Esophagus muscularis mucosa (tissue), 4 donors: ENCODE results near the gene IGF2BP3. TPM values are rescaled to one million over a fixed set of nuclear protein-coding genes. Genes with fewer than 3 reads are reported as not detected.

ENCODE experiments used
- DNase-seq: peaks from one replicate; pipeline ENCODE4 v3.0.0-alpha.2; 2017; ENCODE audit errors: extremely low spot score
- H3K27ac ChIP-seq, 4 donors: fragments of 200-600 bp; sonication (generic); replicated peaks in 1 of 4; 1 replicate in 3 of 4; 2 replicates in 1 of 4; pipeline ENCODE4 v1.5.1; 2016 to 2019; ENCODE audit warnings: mild to moderate bottlenecking in 1 of 4
- H3K27me3 ChIP-seq, 4 donors: fragments of 200-600 bp; sonication (generic); one replicate each; pipeline versions ENCODE4 v1.5.1 to v1.6.0; 2016 to 2019
- H3K36me3 ChIP-seq, 4 donors: fragments of 200-600 bp; sonication (generic); one replicate each; pipeline ENCODE4 v1.5.1; 2016 to 2019
- H3K4me1 ChIP-seq, 4 donors: fragments of 200-600 bp; sonication (generic); one replicate each; pipeline ENCODE4 v1.5.1; 2016 to 2019
- H3K4me3 ChIP-seq, 4 donors: fragments of 200-600 bp; sonication (generic); 1 replicate in 2 of 4; 2 replicates in 2 of 4; pipeline ENCODE4 v1.5.1; 2016 to 2019; ENCODE audit warnings: mild to moderate bottlenecking in 4 of 4, moderate library complexity in 1 of 4
- H3K9me3 ChIP-seq, 4 donors: fragments of 200-600 bp; sonication (generic); 1 replicate in 3 of 4; 2 replicates in 1 of 4; pipeline ENCODE4 v1.5.1; 2016 to 2019
- CTCF ChIP-seq, 3 experiments: fragments of 200-600 bp in 2 of 3; fragments of 450-650 bp in 1 of 3; sonication (generic) in 2 of 3; IDR thresholded peaks; one replicate each; pipeline ENCODE4 v1.5.1; 2017 to 2019; ENCODE audit warnings: antibody characterized with exemption in 3 of 3, mild to moderate bottlenecking in 2 of 3, moderate library complexity in 1 of 3
- EP300 ChIP-seq: sonication (generic); formaldehyde crosslinking; IDR thresholded peaks from one replicate; pipeline ENCODE4 v1.6.1; 2017; ENCODE audit warnings: antibody characterized with exemption
- POLR2A ChIP-seq: fragments of 450-650 bp; IDR thresholded peaks from one replicate; pipeline ENCODE4 v1.6.1; 2017; ENCODE audit warnings: antibody characterized with exemption, moderate library complexity, mild to moderate bottlenecking, low read depth
- POLR2AphosphoS5 ChIP-seq, 2 donors: sonication (generic); formaldehyde crosslinking; IDR thresholded peaks; one replicate each; pipeline ENCODE4 v1.6.1; 2017; ENCODE audit warnings: antibody characterized with exemption in 2 of 2
- WGBS: methylation state at CpG from one replicate; pipeline ENCODE4 v1.1.5; 2018; 5-methylcytosine and 5-hydroxymethylcytosine counted together
- intact Hi-C: fragments of 100-400 bp; cut with DNase I; formaldehyde crosslinking; loops from one replicate; pipeline ENCODE4 v1.15.1; 2023
- total RNA-seq, 4 donors: library from RNA; depleted of rRNA; stranded (reverse); fragments of >200 nt; gene quantifications; one replicate each; pipeline versions ENCODE4 v1.1.0 to v1.2.1, GENCODE V29; 2016

IGF2BP3 gene
- total RNA-seq, 4 donors from 2014 or later: 0.45 to 1.7 TPM; not detected in 2

DNA sequence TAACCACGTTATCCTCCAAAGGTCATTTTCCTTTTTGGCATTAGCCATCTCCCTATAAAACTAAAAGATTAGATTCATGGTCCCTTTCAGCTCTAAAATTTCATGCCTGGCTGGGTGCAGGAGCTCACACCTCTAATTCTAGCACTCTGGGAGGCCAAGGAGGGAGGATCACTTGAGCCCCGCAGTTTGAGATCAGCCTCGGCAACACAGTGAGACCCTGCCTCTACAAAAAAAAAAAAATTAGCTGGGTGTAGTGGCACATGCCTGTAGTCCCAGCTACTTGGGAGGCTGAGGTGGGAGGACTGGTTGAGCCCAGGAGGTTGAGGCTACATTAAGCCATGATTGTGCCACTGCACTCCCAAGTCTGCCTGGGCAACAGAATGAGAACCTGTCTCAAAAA lies 114.1 kb downstream of the IGF2BP3 start:
- 80% methylated on average over 3 of the region's 3 CpGs for WGBS
- no peak overlapping the region for H3K27ac ChIP-seq
- H3K4me1 ChIP-seq: no peaks in the 10 kb centered on the region
- no peaks in the 10 kb centered on the region for H3K9me3 ChIP-seq
- intact Hi-C loops: no loop called here
- H3K27me3 ChIP-seq: no peaks in the 10 kb centered on the region
- no peak overlapping the region for H3K4me3 ChIP-seq
- DNase-seq: no peak
- no peak for TF ChIP-seq CTCF (IDR thresholded peaks at IDR 0.05)
- TF ChIP-seq POLR2AphosphoS5 (IDR thresholded peaks at IDR 0.05): no peak
- no peak for TF ChIP-seq EP300
- TF ChIP-seq POLR2A: no peak
- H3K36me3 ChIP-seq: no peaks in the 10 kb centered on the region

GRCh38 chr7:23353172-23353571 lies 117.1 kb downstream of the IGF2BP3 start:
- intact Hi-C loops: no loop called here
- no peaks in the 10 kb centered on the region for H3K4me1 ChIP-seq
- no peaks in the 10 kb centered on the region for H3K27me3 ChIP-seq
- H3K36me3 ChIP-seq: no peaks in the 10 kb centered on the region
- H3K27ac ChIP-seq: no peak overlapping the region
- 98% methylated on average over 5 of the region's 5 CpGs for WGBS
- no peak overlapping the region for H3K4me3 ChIP-seq
- TF ChIP-seq CTCF (IDR thresholded peaks at IDR 0.05) (no peak), POLR2A (no peak), POLR2AphosphoS5 (IDR thresholded peaks at IDR 0.05) (no peak), EP300 (no peak)
- DNase-seq: no peak
- no peaks in the 10 kb centered on the region for H3K9me3 ChIP-seq

GRCh38 chr7:23350466-23350865 lies 119.8 kb downstream of the IGF2BP3 start:
- Histone ChIP-seq H3K4me1 (no peaks in the 10 kb centered on the region), H3K4me3 (no peak overlapping the region), H3K9me3 (no peaks in the 10 kb centered on the region), H3K27ac (no peak overlapping the region), H3K27me3 (no peaks in the 10 kb centered on the region), H3K36me3 (no peaks in the 10 kb centered on the region)
- no peak for TF ChIP-seq EP300
- TF ChIP-seq POLR2A: no peak
- no peak for TF ChIP-seq CTCF (IDR thresholded peaks at IDR 0.05)
- TF ChIP-seq POLR2AphosphoS5 (IDR thresholded peaks at IDR 0.05): no peak
- intact Hi-C loops: no loop called here
- WGBS: 92% methylated on average over 2 of the region's 2 CpGs
- DNase-seq: no peak

DNA sequence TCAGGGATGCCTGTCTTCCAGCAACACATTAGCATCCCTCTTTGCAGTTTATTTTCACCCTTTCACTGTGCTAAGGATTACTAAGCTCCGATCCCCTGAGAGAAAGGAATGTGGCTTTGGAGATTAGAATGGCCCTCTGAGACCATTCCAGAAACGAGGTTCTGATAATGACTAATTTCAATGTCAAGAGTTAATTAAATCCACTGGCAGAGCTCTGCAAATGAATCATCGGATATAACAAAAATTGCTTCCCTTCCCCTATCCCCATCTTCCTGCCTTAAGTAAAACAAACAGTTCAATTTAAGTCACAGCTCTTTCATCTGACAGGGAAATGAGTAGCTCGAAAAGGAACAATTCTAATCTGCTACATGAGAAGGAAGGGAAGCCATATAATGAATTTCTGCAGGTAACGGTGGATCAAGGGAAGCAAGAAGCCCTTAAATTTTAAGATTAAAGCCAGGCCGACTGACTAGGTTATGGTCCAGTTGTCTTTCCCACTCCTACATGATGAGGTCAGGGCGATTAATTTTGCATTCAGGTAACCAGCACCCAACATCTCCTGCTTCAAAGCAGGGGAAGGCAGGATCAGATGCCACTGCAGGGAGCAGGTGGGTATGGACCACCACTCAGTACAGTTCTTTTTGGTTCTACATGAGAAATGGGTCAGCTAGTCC lies 120.7 kb downstream of the IGF2BP3 start:
- 73% methylated on average over 7 of the region's 7 CpGs for WGBS
- no peak overlapping the region for H3K27ac ChIP-seq
- TF ChIP-seq POLR2AphosphoS5 (IDR thresholded peaks at IDR 0.05): no peak
- TF ChIP-seq POLR2A: no peak
- no peak for TF ChIP-seq CTCF (IDR thresholded peaks at IDR 0.05)
- no peak for TF ChIP-seq EP300
- no peaks in the 10 kb centered on the region for H3K9me3 ChIP-seq
- H3K4me3 ChIP-seq: no peak overlapping the region
- no peak for DNase-seq
- H3K4me1 ChIP-seq: no peaks in the 10 kb centered on the region
- intact Hi-C loops: no loop called here
- H3K36me3 ChIP-seq: no peaks in the 10 kb centered on the region
- H3K27me3 ChIP-seq: no peaks in the 10 kb centered on the region

DNA sequence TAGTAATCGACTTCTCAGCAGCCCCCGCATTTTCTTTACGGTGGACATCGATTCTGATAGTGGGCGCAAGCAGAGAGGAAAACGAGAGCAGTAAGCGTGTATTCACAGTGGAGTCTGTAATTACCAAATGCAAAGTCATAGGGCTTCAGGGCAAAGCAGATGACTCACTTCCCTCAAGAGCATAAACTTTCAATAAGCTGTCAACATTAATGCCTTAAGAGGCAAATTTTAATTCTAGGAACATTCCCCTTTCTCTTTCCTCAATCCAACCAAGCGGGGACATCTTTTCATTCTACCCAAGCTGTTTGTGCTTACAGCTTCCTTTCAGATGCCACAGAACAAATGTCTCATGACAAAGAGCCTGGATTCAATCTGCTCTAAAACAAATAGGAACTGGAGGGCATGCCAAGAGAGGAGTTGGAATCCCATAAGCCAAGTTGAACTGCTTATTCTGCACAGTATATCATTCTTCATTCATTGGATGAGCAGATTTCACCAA lies 122.6 kb downstream of the IGF2BP3 start:
- Histone ChIP-seq H3K27ac (no peak overlapping the region), H3K9me3 (no peaks in the 10 kb centered on the region), H3K27me3 (no peaks in the 10 kb centered on the region), H3K36me3 (no peaks in the 10 kb centered on the region), H3K4me1 (no peaks in the 10 kb centered on the region), H3K4me3 (no peak overlapping the region)
- no peak for TF ChIP-seq EP300
- TF ChIP-seq POLR2A: no peak
- TF ChIP-seq CTCF (IDR thresholded peaks at IDR 0.05): no peak
- intact Hi-C loops: no loop called here
- 81% methylated on average over 8 of the region's 8 CpGs for WGBS
- no peak for DNase-seq
